ENCODE measurements around the gene HIP1. TPM values are rescaled to one million over a fixed set of nuclear protein-coding genes. Genes with fewer than 3 reads are reported as not detected.
"Not testable (repeated sequence)": the region's sequence is repeated elsewhere in the genome, so short reads cannot be mapped to it uniquely, and the experiment has no call there.

The HIP1 gene
- total RNA-seq, 1 experiment from 2014 or later, result 11.1 TPM

DNA sequence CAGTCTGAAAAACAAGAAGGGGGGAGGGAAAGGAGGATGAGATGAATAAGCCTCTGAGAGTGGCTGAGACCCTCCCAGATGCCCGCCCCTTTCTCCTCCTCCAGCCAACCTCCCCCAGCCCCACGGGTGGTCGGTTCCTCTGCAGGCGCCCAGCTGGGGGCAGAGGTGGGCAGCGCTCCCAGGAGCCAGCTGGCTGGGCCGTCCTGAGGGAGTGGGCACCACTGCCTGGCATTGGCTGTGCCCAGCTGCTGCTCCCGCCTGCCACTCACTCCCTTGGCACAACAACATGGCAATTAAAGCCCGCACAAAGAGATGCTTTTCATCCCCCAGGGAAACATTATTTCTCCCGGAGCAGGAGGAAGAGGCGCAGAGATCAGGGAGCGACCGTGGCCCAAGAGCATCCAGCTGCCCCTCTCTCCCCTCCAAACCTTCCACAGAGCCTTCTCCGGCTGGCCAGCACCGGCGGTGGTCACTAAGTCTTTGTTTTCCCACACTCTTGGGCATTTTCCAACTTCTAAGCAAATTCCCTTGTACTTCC is 139.4 kb downstream of the HIP1 start:
- Mint-ChIP-seq H3K27me3 (ENCODE audit: insufficient read depth, unreplicated experiment) (no peaks in the 10 kb centered on the region), H3K27ac (ENCODE audit: low read depth, unreplicated experiment) (no peak overlapping the region), H3K4me3 (ENCODE audit: unreplicated experiment) (no peak overlapping the region), H3K4me1 (ENCODE audit: insufficient read depth, unreplicated experiment) (no peaks in the 10 kb centered on the region), H3K9me3 (ENCODE audit: unreplicated experiment) (no peaks in the 10 kb centered on the region), H3K36me3 (ENCODE audit: insufficient read depth, unreplicated experiment) (peaks cover 7% of the 10 kb centered on the region)
- TF ChIP-seq, protein P1, sequence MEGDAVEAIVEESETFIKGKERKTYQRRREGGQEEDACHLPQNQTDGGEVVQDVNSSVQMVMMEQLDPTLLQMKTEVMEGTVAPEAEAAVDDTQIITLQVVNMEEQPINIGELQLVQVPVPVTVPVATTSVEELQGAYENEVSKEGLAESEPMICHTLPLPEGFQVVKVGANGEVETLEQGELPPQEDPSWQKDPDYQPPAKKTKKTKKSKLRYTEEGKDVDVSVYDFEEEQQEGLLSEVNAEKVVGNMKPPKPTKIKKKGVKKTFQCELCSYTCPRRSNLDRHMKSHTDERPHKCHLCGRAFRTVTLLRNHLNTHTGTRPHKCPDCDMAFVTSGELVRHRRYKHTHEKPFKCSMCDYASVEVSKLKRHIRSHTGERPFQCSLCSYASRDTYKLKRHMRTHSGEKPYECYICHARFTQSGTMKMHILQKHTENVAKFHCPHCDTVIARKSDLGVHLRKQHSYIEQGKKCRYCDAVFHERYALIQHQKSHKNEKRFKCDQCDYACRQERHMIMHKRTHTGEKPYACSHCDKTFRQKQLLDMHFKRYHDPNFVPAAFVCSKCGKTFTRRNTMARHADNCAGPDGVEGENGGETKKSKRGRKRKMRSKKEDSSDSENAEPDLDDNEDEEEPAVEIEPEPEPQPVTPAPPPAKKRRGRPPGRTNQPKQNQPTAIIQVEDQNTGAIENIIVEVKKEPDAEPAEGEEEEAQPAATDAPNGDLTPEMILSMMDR (IDR thresholded peaks at IDR 0.05; ENCODE audit: unreplicated experiment), result no peak
- POLR2A ChIA-PET, result no interaction called here
- no peak for DNase-seq (ENCODE audit: unreplicated experiment)
- CTCF ChIA-PET, result no interaction called here
- intact Hi-C loops (cut with micrococcal nuclease), result no loop called here
- no TSS peak for BruUV-seq (replicated peaks)

DNA sequence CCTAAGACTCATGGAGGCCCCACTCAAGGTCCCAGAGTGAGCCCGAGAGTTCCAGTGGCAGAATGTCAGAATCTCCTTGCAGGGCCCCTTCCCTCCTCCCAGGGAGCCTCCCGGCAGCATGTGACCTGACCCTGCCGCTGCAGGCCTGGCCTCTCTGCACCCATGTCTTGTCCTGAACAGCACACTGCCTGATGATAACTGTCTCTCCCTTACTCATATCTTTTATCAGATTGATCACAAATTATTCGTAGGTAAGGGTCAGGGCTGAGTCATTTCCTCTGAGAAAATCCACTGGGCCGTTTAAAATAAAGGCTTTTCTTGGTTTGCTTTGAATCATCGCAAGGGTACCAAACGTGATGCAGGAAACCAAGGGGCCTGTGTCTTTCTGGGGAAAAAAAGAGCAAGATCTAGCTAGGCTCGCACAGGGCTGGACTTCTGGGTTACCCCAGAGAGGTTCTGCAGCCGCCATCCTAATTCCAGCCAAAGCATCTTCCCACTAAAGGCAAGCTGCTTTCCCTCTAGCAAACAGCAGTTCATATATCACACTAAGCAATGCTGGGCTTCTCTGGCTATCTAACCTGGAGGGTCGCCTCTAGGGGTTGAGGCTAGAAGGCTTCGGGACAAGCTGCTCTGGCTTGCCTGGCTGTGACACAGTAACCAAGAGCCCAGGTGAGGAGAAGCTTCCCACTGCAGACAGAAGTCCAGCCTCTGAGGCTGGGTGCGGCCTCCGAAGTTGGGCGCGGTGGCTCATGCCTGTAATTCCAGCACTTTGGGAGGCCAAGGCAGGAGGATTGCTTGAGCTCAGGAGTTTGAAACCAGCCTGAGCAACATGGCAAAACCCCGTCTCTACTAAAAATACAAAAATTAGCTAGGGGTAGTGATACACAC is 141.8 kb downstream of the HIP1 start:
- no peak for DNase-seq (ENCODE audit: unreplicated experiment)
- no peaks in the 10 kb centered on the region for H3K27me3 Mint-ChIP-seq (ENCODE audit: insufficient read depth, unreplicated experiment)
- no peaks in the 10 kb centered on the region for H3K9me3 Mint-ChIP-seq (ENCODE audit: unreplicated experiment)
- ChIA-PET CTCF (no interaction called here), POLR2A (interaction anchor here (0.6 to 1.1 kb wide), 2 partner anchors 9 to 25 kb away, joined by 3 to 4 read pairs; no protein-coding TSS in a partner anchor)
- intact Hi-C loops (cut with micrococcal nuclease), result no loop called here
- H3K4me3 Mint-ChIP-seq (ENCODE audit: unreplicated experiment), result no peak overlapping the region
- H3K36me3 Mint-ChIP-seq (ENCODE audit: insufficient read depth, unreplicated experiment), result peaks cover 7% of the 10 kb centered on the region
- H3K4me1 Mint-ChIP-seq (ENCODE audit: insufficient read depth, unreplicated experiment), result no peaks in the 10 kb centered on the region
- TF ChIP-seq, protein P1 (IDR thresholded peaks at IDR 0.05; ENCODE audit: unreplicated experiment), result no peak
- H3K27ac Mint-ChIP-seq (ENCODE audit: low read depth, unreplicated experiment), result no peak overlapping the region
- BruUV-seq (replicated peaks), result no TSS peak

DNA sequence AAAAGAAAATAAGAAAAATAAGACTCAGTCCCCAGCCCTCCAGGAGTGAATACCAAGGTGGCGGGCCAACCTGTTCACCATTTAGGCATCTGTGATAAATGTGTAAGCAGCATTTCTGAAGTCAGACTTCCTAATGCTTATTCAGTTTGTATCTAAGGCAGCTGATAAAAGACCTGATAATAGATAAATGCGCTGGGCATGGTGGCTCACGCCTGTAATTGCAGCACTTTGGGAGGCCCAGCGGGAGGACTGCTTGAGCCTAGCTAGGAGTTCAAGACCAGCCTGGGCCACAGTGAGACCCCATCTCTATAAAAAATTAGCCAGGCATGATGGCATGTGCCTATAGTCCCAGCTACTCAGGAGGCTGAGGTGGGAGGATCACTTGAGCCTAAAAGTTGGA is 143.0 kb downstream of the HIP1 start:
- H3K27me3 Mint-ChIP-seq (ENCODE audit: insufficient read depth, unreplicated experiment), result no peaks in the 10 kb centered on the region
- ChIA-PET POLR2A (no interaction called here), CTCF (no interaction called here)
- H3K4me3 Mint-ChIP-seq (ENCODE audit: unreplicated experiment), result no peak overlapping the region
- peaks cover 7% of the 10 kb centered on the region for H3K36me3 Mint-ChIP-seq (ENCODE audit: insufficient read depth, unreplicated experiment)
- no peak overlapping the region for H3K27ac Mint-ChIP-seq (ENCODE audit: low read depth, unreplicated experiment)
- BruUV-seq (replicated peaks), result no TSS peak
- H3K9me3 Mint-ChIP-seq (ENCODE audit: unreplicated experiment), result peaks cover 2% of the 10 kb centered on the region
- TF ChIP-seq, protein P1 (IDR thresholded peaks at IDR 0.05; ENCODE audit: unreplicated experiment), result no peak
- intact Hi-C loops (cut with micrococcal nuclease), result no loop called here
- no peak for DNase-seq (ENCODE audit: unreplicated experiment)
- no peaks in the 10 kb centered on the region for H3K4me1 Mint-ChIP-seq (ENCODE audit: insufficient read depth, unreplicated experiment)

DNA sequence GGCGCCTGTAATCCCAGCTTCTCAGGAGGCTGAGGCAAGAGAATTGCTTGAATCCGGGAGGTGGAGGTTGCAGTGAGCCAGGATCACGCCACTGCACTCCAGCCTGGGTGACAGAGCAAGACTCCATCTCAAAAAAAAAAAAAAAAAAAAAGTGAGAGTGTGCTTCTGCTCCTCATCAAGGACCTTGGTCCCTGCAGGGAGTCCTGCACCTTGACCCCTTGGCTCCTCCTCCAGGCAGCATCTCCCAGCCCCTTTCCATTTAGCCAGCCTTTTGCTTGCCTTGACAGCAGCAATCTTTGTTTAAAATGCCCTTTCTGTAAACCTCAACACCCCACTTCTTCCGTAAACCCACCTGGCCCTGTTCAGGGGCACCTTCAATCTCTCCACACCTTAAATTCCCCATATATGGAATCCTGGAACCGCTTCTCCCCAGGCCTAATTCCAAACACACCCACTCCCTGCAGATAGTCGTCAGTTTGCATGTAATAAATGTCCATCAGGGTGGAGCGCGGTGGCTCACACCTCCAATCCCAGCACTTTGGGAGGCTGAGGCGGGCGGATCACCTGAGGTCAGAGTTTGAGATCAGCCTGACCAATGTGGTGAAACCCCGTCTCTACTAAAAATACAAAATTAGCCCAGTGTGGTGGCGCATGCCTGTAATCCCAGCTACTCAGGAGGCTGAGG is 145.1 kb downstream of the HIP1 start:
- H3K4me3 Mint-ChIP-seq (ENCODE audit: unreplicated experiment); BruUV-seq (replicated peaks); H3K27me3 Mint-ChIP-seq (ENCODE audit: insufficient read depth, unreplicated experiment); intact Hi-C loops (cut with micrococcal nuclease); CTCF ChIA-PET; POLR2A ChIA-PET; DNase-seq (ENCODE audit: unreplicated experiment); H3K27ac Mint-ChIP-seq (ENCODE audit: low read depth, unreplicated experiment); H3K4me1 Mint-ChIP-seq (ENCODE audit: insufficient read depth, unreplicated experiment): not testable (repeated sequence)
- H3K9me3 Mint-ChIP-seq (ENCODE audit: unreplicated experiment), result peaks cover 11% of the 10 kb centered on the region
- H3K36me3 Mint-ChIP-seq (ENCODE audit: insufficient read depth, unreplicated experiment), result peaks cover 14% of the 10 kb centered on the region

Measured in MCF 10A (cell line).